Pons (tissue), 1 donor: ENCODE measurements around the gene OR5AK2.
"Not testable (repeated sequence)": the region's sequence is repeated elsewhere in the genome, so short reads cannot be mapped to it uniquely, and the experiment has no call there.

Source experiments
- DNase-seq: peaks from one replicate; pipeline ENCODE4 v3.0.0-alpha.2; 2016; ENCODE audit warnings: low spot score

OR5AK2 gene, protein sequence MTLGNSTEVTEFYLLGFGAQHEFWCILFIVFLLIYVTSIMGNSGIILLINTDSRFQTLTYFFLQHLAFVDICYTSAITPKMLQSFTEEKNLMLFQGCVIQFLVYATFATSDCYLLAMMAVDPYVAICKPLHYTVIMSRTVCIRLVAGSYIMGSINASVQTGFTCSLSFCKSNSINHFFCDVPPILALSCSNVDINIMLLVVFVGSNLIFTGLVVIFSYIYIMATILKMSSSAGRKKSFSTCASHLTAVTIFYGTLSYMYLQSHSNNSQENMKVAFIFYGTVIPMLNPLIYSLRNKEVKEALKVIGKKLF

DNA sequence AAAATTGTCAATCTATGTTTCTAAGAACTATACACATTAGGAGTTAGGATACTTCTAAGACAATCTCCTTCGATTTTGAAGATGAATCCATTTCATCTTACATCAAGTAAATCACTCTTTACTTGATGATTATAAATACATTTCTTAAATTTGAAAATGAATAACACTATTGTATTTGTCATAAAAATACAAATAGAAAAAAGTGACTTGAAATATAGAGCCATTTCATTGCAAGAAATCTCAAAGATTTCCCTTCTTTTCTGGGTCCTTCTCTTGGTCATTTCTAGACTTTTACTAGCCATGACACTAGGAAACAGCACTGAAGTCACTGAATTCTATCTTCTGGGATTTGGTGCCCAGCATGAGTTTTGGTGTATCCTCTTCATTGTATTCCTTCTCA, at the start of gene OR5AK2:
Gene OR5AK2, plus strand, starts transcription at position 301 of the 400 bp plus-strand sequence. Its CDS starts 0 bp downstream, at position 301.
- DNase-seq: no peak

DNA sequence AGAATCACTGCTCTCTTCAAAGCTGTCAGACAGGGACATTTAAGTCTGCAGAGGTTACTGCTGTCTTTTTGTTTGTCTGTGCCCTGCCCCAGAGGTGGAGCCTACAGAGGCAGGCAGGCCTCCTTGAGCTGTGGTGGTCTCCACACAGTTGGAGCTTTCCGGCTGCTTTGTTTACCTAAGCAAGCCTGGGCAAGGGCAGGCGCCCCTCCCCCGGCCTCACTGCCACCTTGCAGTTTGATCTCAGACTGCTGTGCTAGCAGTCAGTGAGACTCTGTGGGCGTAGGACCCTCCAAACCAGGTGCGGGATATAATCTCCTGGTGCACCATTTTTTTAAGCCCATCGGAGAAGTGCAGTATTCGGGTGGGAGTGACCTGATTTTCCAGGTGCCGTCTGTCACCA, 43.2 kb upstream of the OR5AK2 start:
- DNase-seq: not testable (repeated sequence)

DNA sequence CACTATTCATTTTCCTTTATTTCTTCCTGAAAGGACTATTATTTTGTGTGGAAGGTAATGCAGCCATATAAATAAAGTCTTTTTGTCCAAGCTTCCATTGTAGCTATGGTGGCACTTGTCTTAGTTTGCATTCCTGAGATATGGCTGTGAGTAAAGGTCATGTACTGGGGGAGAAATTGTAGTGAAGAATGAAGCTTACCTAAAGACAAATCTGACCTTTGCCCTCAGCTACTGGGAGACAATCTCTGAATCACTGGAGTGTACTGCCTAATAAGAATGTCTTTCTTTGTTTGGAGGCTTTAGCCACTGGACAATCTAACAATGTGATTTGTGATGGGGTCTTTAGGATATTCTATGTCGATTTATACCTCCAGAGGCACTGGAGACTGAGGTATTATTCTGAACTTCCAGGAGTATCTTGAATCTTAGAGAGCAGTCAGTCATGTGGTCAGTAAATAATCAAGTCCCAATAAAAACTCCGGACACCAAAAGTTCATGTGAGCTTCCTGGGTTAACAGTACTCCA, 39.7 kb upstream of the OR5AK2 start:
- DNase-seq: no peak

DNA sequence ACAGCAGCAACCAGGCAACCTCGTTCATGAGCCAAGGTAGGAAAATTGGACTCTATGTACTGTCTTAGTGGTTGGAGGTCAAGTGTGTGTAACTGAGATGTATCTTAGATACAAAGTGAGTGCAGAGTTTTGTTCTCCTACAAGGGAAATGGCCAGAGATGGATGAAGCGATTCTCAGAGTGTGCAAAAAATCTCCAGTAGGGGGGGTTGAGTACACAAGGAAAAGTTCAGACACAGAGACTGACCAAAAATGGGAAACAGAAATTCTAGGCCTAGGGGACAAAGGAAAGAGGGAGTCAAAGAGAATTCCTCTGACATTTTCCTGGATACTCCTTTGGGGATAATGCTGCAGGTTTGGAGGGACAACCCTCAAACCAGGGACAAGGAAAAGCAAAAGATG, 38.2 kb upstream of the OR5AK2 start:
- no peak for DNase-seq

DNA sequence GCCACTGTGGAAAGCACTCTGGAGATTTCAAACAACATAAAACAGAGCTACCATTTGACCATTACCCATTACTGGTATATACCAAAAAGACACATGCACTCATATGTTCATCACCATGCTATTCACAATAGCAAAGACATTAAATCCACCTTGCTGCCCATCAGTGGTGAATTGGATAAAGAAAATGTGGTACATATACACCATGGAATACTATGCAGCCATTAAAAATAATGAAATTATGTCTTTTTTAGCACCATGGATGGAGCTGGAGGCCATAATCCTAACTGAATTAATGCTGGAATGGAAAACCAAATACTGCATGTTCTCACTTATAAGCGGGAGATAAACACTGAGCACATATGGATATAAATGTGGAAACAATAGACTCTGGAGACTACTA, 34.8 kb upstream of the OR5AK2 start:
- not testable (repeated sequence) for DNase-seq

DNA sequence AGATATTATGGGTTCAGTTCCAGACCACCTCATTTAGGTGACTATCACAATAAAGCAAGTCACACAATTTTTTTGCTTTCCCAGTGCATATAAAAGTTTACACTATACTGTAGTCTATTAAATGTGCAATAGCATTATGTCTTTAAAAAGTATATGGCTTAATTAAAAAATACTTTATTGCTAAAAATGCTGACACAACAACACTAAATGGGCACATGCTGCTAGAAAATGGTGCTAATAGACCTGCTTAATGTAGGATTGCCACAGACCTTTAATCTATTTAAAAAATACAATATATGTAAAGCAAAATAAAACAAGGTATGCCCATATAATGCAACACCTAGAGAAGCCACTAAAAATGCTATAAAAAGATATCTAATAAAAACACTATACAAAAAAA, 27.1 kb upstream of the OR5AK2 start:
- DNase-seq: no peak

DNA sequence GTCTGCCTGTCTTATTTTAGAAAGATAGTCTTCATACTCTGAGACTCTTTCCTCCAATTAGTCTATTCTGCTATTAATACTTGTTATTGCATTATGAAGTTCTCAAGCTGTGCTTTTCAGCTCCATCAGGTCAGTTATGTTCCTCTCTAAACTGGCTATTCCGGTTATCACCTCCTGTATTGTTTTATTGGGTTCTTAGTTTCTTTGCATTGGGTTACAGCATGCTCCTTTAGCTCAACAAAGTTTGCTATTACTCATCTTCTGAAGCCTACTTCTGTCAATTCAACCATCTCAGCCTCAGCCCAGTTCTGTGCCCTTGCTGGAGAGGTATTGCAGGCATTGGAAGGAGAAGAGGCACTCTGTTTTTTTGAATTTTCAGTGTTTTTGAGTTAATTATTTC, 21.0 kb upstream of the OR5AK2 start:
- no peak for DNase-seq

DNA sequence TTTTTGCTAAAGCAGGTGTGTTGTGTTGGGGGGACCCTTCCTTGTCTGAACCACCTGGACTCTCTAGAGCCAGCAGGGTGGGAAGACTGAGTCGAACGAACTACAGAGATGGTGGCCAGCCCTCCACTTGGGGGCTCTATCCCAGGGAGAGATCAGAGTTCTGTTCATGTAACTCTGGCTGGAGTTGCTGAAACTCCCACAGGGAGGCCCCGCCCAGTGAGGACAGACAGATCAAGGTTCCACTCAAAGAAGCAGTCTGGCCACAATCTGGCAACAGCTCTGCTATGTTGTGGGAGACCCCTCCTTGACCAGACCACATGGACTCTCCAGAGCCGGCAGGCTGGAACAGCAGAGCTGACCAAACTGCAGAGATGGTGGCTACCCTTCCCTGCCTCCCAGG, 20.2 kb upstream of the OR5AK2 start:
- no peak for DNase-seq

DNA sequence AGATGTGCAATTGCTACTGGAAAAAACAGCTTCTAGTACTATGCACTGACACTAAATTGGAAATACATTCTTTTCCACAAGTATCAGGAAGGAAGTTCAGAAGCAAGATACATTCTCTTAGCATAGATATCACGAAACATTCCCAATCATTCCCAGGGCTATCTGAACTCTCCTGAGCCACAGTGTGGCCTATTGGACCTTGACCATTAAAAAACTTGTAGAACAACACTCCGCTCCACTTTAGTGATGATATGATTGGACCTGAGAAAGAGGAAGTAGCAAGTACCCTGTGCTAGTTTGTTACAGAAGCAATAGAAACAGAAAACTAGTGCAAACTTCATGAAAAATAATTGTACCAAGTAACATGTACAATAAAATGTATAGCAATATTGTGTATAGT, 11.4 kb upstream of the OR5AK2 start:
- no peak for DNase-seq

DNA sequence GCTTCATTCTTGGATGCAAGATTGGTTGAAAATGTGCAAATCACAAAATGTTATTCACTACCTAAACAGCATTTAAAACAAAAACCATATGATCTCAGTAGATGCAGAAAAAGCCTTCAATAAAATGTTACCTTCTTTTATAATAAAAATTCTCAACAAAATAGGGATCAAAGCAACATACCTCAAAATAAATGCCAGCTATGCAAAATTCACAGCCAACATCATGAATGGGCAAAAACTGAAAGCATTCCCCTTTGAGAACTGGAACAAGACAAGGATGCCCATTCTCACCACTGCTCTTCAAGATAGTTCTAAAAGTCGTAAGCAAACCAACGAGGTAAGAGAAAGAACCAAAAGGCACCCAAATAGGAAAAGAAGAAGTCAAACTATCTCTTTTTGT, 2.0 kb downstream of the OR5AK2 start:
- no peak for DNase-seq

DNA sequence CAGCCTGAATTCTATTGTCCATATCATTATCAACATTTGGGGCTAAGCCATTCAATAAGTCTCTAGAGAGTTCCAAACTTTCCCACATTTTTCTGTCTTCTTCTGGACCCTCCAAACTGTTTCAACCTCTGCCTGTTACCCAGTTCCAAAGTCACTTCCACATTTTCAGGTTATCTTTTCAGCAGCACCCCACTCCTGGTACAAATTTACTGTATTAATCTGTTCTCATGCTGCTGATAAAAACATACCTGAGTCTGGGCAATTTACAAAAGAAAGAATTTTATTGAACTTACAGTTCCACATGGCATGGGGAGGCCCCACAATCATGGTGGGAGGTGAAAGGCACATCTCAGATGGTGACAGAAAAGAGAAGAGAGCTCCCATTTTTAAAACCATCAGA, 5.8 kb downstream of the OR5AK2 start:
- no peak for DNase-seq

DNA sequence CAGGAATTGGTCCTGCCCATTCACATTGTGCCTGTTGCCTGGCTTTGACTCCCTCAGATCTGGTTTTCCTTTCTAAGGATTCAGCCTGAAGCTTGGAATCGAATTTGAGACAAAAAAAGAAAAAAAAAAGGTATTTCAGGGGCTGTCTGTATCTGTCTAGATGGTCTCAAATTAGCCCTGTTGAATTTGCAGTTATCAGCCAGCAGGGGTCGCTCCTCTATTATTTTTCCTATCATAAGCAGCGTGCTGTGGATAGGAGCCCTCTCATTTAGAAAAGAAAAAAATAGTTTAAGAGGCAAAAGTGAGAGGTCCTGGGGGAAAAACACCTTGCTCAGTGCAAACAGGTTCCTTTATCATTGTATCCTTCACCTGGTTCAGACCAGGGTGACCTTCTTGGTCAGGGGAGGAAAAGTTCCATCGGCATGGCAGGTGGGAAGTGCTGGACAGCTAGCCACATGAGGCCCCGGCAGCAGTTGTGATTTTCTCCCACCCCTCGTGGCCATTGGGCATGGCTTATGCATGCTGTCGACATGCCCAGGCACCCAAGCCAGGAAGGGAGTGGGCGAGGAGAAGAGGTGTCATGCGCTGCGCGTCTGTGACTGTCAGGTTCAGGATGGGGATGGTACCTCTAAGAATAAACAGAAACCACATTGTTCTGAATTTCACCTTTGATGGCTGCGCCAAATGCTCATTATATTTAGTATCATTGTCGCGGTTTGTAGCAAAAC, 13.1 kb downstream of the OR5AK2 start:
- no peak for DNase-seq

DNA sequence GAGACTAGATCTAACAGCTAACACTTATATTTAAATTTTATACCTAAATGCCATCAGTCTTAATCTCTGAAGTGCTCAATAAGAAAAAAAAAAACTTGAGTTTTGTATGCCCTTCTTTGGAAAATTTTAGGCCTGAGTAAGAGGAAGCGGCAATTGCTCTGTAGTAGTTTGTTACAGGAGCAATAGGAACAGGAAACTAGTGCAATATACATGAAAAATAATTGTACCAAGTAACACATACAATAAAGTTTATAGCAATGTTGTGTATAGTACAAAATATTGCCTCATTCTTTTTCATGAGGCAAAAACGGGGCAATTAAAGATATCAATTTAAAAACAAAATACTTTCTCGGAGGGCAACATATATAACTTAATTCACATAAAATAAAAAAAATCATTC, 19.7 kb downstream of the OR5AK2 start:
- DNase-seq: no peak

DNA sequence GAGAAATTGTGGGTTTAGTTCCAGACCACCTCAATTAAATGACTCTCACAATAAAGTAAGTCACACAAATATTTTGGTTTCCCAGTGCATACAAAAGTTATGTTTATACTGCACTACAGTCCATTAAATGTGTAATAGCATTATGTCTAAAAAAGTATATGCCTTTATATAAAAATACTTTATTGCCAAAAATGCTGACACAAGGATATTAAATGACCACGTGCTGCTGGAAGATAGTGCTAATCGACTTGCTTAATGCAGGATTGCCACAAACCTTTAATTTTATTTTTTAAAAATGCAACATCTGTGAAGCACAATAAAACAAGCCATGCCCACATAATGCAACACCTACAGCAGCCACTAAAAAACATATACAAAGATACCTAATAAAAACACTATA, 27.0 kb downstream of the OR5AK2 start:
- no peak for DNase-seq

DNA sequence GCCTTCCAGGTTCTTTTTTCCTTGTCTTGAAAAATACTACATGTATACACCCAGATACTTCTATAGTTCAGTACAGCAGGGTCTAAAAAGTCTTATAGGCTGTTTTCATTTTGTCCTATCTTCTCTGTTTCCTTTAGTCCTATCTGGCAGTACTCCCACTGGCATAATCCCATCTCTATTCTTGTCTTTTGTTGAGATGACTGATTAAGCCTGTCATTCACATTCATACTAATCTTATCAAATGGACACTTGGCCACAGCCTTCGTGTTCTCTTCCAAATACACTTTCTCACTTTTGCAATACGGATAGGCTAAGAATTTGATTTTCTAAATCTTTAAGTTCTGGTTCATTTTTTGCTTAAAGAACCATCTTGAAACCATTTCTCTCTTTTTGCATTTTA, 42.8 kb downstream of the OR5AK2 start:
- DNase-seq: no peak
